H54 (cell line): ENCODE measurements around the gene EIF3A.
"Not testable (repeated sequence)": the region's sequence is repeated elsewhere in the genome, so short reads cannot be mapped to it uniquely, and the experiment has no call there.

Experiments
- DNase-seq: peaks from one replicate; pipeline ENCODE4 v3.0.0; 2011; ENCODE audit warnings: low spot score, mixed read lengths; ENCODE audit not compliant: insufficient read length
- FAIRE-seq: peaks from 3 replicates; lab custom pipeline; 2011; peaks lifted over from hg19 to GRCh38; lab: Jason Lieb, UNC
- POLR2A ChIP-seq: IDR thresholded peaks from 2 replicates; pipeline ENCODE4 v1.6.1; 2011; ENCODE audit warnings: low read depth, mild to moderate bottlenecking, low read length

Gene EIF3A

GRCh38 chr10:119105155-119105554 is 24.5 kb upstream of the EIF3A start:
- FAIRE-seq (no peak), DNase-seq (no peak)
- TF ChIP-seq POLR2A = no peak

- DNase-seq (no peak), FAIRE-seq (no peak)
- no peak for TF ChIP-seq POLR2A
These were observed 24.0 kb upstream of the EIF3A start for GRCh38 chr10:119104654-119105015.

GRCh38 chr10:119103903-119104653 is 23.5 kb upstream of the EIF3A start, which contains the start of gene DENND10:
DENND10 (plus strand) TSS chr10:119104113; CDS start chr10:119104143, 30 bp downstream.
- DNase-seq = peak; percentile 91
- no peak for FAIRE-seq
- TF ChIP-seq POLR2A = peak; percentile 99

- no peak for TF ChIP-seq POLR2A
- DNase-seq (no peak), FAIRE-seq (no peak)
These were observed 22.8 kb upstream of the EIF3A start for GRCh38 chr10:119103241-119103902.

- DNase-seq = no peak
- FAIRE-seq = no peak
- no peak for TF ChIP-seq POLR2A
These were observed 20.9 kb upstream of the EIF3A start for GRCh38 chr10:119101366-119102098.

GRCh38 chr10:119100434-119101238 is 20.0 kb upstream of the EIF3A start:
- DNase-seq (no peak), FAIRE-seq (no peak)
- TF ChIP-seq POLR2A = no peak

- DNase-seq (no peak), FAIRE-seq (no peak)
- TF ChIP-seq POLR2A = no peak
These were observed 18.0 kb upstream of the EIF3A start for GRCh38 chr10:119098576-119098975.

- DNase-seq, FAIRE-seq: not testable (repeated sequence)
These were observed 16.2 kb upstream of the EIF3A start for GRCh38 chr10:119096641-119097415.

- FAIRE-seq (no peak), DNase-seq (no peak)
- no peak for TF ChIP-seq POLR2A
These were observed 15.0 kb upstream of the EIF3A start for GRCh38 chr10:119095640-119096039.

GRCh38 chr10:119090968-119091367 is 10.4 kb upstream of the EIF3A start:
- DNase-seq (peak; percentile 64), FAIRE-seq (peak; percentile 71)
- TF ChIP-seq POLR2A = no peak

- DNase-seq (no peak), FAIRE-seq (no peak)
- TF ChIP-seq POLR2A = no peak
These were observed 9.6 kb upstream of the EIF3A start for GRCh38 chr10:119090026-119090795.

GRCh38 chr10:119087271-119087882 is 6.8 kb upstream of the EIF3A start:
- DNase-seq (no peak), FAIRE-seq (no peak)
- no peak for TF ChIP-seq POLR2A
